ENCODE results near the gene PCBP3.

The PCBP3 gene

DNA sequence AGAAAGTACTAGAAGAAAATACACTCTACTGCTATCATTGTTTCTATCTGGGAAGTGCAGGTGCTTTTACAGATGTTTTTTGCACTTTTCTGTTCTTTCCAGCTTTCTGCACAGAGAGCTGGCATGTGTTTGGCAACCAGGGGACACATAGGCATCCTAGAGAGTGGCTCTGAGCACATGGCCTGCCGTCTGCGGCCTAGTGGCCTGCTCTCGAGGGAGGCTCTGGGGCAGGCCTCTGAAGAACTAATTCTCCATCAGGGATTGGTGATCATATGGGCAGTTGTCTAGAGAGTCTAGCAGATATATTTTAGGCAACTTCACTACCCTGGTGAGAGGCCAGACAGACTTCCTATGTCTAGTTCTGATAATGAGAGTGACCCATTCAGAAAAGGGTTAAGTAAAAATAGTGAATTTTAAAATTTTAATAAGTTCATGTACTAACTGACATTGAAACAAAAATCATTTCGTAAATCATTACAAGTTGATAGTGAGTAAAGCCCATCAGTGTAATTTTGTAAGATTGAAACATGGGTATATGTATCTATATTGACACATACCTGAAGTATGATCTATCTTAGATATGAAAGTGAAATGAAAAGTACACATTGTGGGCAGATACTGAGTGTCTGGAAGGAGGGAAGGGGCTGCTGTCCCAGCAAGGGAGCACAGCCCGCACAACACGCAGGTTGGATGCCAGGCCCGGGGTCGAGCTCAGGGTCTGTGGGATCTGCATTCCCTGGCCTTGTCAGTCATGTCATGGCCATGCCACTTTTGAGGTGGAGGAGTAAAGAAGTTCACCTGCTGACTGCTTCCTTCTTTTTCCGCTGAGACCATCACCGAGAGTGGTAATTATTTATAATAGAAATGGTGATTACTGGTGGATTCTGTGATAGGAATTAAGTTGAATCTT is 79.8 kb downstream of the PCBP3 start:
- no peak for DNase-seq (ENCODE audit: low read depth in 4 of 4, low spot score in 1 of 4)

DNA sequence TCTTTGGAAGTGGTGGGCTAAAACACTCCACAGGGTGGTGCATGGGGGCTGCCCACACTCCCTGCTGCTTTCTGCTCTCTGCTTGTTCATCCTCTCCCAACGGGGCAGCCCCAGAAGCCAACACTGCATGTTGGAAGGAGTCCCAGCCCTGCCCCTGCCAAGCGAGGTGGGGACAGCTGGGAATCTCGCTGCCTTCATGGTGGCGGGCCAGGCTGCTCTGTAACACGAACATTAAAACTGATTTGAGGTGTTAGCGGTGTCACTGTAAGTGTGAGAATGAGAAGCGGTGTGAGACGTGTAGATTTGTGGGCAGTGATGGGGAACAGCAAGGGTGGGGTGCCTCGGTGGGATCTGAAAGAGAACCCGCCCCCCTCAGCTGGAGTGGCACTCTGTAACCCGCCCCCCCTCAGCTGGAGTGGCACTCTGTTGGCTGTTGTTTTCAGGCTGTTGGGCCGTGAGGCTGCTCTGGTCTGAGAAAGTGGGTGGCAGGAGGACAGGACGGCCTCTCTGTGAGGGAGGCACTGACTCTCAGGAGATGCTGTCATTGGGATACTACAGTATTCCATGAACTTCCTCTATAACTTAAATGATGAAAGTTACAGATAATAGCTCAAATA is 80.9 kb downstream of the PCBP3 start:
- DNase-seq (ENCODE audit: low read depth in 4 of 4, low spot score in 1 of 4): no peak

DNA sequence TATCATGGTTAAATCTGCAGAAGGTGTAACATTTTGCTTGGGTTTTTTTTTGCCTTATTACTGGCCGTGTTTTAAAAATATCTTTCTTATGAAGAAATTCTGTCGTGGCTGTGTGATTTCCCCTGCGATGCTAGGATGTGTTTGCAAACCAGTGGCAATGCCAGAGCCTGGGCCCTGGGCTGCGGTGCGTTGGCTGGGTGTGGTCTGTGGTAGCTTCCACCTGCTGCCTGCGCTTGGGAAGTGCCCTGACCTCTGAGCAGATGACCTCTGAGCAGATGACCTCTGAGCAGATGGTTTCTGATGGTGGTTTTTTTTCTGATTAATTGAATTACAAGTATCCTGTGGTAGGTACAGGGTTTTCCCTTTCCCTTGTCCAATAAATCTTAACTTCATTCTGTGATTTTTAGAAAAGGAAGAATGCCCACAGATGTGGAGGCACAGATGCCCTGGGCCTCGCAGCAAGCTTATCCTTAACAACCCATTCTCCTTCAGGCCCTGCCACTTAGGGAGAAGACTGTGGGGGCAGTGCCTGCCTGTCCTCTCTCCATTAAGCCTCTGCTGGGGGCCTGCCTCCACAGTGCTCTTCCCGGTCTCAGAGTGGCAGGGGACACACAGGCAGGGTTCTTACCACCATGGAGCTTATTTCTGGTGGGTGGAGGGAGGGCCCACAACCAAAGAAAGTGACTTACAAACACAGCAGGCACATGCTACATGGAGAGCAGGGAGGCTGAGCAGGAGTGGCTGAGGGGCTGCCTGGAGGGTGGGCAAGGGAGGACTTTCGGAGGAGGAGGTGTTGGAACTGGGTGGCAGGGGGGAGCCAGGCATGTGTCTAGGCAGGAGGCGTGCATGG is 81.7 kb downstream of the PCBP3 start:
- DNase-seq (ENCODE audit: low read depth in 4 of 4, low spot score in 1 of 4): no peak

DNA sequence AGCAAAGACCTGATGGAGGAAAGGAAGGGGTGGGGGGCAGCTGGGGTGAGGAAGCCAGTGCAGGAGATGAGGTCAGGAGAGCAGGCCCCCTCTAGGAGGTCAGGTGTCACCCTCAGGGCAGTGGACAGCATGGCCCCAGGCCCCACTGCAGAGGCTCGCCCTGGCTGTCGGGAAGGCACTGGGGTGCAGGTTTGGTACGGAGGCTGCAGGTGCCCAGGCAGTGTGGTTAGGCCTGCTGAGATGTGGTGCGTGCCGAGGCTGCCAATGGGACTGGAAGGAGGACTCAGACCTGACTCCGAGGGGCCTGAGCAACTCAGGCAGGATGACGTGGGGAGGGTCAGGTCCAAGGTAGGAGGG is 82.3 kb downstream of the PCBP3 start:
- no peak for DNase-seq (ENCODE audit: low read depth in 4 of 4, low spot score in 1 of 4)

DNA sequence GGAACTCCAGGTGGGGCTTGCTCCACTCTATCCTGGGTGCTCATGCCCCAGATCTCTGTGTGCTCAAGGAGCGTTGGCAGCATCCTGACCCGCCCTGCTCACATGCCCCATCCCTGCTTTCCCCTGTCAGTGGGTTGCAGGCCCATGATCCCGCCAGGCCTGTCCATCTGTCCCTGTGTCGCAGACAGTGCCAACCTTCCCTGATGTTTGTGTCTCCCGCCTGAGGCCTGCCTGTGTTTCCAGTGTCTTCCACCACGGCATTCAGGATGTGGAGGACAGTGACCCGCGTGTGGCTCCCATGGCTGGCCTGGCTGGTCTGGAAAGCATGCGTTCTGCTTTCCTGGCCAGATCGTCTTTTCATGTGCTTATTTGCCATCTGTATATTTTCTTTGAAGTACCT is 82.9 kb downstream of the PCBP3 start:
- DNase-seq (ENCODE audit: low read depth in 4 of 4, low spot score in 1 of 4): no peak

DNA sequence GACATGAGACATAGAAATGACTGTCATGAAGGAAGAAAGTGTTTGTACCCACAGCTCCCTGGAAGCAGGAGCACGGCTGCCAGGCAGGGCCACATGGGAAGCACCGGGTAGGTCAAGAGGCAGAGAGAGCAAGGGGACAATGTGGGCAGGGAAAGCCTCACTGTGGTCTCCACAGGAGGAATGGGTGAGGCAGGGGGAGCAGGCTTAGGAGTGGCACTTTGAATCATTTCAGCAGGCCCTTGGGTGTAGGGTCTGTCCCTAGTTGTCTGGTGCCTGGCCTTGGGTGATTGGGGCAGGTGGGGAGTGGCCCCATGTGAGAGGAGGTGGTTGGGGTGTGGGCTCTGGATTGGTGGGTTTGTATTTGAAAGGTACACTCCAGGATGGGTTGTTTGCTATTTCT is 83.9 kb downstream of the PCBP3 start:
- no peak for DNase-seq (ENCODE audit: low read depth in 4 of 4, low spot score in 1 of 4)

DNA sequence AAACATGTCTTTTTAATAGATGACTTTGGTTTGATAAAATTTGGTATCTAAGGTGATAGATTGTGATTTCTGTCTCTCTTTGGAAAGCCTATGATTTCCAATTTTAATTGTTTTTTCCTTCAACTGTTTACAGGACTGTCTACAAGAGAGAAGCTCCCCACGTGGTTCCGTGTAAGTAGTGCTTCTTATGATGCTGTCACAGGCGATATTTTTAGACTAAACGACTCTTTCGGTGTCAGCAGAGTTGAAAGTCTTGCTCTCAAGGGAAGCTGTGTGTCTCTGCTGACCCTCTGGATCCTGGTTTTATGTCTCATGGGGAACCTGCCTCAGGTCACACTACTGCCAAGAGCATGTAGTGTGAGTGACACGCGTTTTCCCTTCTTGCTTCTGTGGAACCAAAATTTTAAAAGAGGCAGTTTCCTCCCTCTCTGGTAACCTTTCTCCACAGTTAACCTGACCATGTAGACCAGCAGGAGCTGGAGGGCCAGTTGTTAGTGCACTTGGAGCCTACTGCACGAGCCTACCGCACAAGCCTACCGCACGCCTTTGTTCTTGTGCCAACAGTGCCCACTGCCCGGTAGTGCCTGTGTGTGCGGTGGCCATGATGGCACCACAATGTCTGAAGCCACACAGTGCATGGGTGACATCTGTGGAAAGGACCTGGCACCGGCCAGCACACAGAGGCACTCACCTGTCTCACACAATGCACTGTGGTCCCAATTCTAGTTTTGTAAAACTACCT is 91.9 kb downstream of the PCBP3 start:
- no peak for DNase-seq (ENCODE audit: low read depth in 4 of 4, low spot score in 1 of 4)

DNA sequence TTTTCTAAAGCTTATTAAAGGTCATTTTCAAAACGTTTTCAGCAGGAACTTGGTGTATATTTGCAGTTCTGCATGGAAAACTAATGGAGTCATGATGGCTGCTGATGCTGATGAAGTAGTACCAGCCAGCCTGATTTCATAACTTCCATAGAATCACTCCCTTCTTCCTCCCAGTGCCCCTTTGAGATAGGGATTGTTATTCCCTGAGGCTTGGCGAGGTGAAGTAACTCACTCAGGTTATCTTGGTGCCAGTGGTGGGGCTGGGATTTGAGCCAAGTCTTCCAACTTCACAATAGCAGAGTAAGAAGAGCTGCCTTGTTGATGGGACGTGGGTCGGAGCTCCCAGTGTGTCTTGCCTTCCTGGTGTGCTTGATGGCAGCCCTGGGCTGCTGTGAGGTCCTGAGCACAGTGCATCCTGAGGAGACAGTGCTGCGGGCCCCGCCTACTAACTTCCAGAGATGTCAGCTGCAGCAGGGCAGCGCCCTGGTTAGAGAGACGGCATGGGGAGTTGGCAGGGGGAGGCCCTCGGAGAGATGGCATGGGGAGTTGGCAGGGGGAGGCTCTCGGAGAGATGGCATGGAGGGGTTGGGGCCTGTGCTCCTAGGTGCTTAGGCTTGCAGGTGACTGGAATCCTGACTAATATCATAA is 92.6 kb downstream of the PCBP3 start:
- no peak for DNase-seq (ENCODE audit: low read depth in 4 of 4, low spot score in 1 of 4)

DNA sequence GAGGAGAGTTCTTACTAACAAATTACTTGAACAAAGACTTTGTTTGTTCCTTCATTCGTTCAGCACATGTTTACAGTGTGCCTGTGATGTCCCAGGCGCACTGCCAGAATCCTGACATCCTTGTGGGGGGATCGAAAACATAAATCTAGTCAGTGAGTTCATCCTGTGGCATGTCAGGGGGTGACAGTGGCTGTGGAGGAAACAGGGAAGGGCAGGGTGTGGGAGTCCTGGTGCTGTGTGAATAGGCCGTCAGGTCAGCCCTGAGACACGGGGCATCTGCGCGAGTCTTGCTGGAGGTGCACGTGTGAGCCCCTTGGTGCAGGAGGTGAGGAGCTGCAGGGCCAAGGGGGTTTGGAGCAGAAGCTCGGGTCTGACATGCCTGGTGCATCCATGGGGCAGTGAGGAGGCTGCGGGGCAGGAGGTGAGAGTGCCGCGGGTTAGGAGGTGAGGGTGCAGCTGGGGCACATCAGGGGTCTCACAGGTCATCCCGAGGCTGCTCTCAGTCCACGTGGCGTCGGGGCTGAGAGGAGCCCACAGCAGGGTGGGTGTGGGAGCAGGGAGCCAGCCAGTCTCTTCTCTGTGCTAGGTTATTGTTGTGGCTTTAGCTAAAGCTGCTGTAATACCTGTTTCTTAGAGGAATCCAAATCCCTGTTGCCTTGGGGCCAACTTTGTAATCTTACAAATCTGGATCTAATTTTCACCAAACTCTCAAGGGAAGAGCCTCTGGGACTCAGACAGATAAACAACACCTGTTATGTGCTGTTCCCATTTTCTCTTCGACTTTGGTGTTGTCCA is 93.4 kb downstream of the PCBP3 start:
- no peak for DNase-seq (ENCODE audit: low read depth in 4 of 4, low spot score in 1 of 4)

DNA sequence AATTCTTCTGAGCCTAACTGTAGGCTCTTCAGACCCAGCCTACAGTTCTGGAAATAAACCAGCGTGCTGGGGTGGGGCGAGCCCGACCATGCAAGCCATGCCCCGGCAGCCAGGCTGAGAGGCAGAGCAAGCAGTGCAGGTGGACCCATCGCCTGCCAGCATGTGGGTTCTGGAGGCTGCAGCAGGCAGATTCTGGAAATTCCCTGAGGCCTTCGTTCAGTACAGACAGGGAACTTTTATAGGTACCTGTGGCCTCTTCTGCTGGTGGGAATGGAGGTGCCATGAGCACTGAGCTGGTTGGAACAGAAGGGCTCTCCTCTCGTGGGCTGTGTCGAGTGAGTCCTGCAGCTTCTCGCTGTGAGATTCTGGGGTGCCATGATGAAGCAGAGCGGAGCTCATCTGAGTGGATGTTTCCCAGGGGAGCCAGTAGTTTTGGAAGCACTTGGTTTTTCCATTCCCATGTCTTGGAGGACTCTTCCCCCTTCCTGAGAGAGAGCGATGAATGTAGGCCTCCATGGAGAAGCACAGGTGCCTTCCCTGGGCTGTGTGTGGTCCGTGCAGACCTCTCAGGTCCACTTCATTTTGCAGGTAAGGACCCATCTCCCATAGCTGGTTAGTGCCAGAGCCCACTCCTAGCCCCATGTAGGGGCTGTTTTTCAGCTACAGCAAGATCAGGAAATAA is 94.1 kb downstream of the PCBP3 start:
- no peak for DNase-seq (ENCODE audit: low read depth in 4 of 4, low spot score in 1 of 4)

DNA sequence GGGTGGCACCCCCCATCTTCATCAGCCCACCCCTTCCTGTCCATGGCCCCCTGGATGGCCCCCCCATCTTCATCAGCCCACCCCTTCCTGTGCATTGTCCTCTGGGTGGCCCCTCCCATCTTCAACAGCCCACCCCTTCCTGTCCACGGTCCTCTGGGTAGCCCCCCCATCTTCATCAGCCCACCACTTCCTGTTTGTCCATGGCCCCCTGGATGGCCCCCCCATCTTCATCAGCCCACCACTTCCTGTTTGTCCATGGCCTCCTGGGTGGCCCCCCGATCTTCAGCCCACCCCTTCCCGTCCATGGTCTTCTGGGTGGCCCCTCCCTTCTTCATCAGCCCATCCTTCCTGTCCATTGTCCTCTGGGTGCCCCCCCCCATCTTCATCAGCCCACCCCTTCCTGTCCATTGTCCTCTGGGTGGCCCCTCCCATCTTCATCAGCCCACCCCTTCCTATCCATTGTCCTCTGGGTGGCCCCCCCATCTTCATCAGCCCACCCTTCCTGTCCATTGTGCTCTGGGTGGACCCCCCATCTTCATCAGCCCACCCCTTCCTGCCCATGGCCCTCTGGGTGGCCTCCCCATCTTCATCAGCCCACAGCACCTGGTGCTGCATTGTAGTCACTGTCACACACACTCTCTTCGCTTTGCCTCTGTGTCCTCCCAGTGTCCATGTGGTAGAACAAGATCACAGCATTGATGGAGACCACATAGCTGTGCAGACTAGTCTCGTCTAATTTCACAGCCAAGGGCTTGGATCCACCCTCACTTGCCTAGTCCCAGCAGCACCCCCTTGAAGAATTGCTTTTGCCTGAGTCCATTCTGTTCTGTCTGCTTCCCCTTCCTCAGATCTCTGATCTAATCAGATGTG is 95.9 kb downstream of the PCBP3 start:
- no peak for DNase-seq (ENCODE audit: low read depth in 4 of 4, low spot score in 1 of 4)

DNA sequence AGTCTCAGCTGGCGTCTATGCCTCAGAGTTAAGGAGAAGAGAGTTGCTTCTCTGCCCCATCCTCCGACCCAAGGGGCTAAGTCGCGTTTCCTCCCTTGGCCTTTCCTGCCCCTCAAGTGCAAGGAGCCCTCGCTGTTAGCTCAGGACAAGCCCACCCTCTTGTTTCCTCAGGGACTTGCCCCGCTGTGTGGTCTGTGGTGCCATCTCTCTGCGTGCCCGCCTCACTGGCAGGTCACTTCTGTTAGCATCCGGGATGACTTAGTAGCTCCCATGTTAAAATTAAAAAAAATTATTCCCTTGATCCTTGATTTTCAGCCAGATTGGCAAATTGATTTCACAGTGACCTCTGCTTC is 96.5 kb downstream of the PCBP3 start:
- no peak for DNase-seq (ENCODE audit: low read depth in 4 of 4, low spot score in 1 of 4)

DNA sequence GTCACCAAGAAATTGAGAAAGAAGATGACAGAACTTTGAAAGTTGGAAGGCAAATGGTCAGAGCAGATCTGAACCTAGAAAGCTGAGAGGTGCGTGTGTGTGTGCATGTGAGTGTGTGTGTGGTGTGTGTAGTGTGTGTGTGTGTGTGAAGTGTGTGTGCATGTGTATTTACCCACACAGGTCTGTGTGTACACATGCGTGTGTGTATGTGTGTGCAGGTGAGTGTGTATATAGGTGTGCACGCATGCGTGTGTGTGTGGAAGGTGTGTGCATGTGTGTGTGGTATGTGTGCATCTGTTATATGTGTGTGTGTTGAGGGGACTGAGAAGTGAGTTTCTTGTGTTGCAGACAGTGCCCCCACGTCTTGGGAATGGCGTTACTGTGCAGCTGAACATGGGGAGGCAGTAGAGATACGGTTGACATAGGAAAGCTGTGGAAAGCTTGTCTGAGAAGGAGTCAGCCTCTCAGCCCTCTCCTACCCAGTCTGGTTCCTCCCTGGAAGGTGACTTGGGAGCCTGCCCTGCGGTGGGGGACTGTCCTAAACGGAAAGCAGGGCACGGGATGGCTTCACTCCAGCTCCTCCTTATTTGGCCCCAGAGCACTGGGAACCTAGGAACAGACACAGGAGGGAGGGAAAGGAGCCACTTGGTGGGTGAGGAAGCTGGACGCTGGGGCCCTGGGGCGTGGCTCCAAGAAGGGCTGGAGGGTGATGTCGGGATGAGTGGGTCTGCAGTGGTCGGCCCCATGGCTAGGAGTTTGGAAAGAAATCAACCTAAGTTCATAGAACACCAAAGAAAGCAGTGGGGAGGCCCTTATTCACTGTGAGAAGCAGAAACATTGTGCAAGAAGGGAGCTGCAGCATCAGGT is 97.2 kb downstream of the PCBP3 start:
- no peak for DNase-seq (ENCODE audit: low read depth in 4 of 4, low spot score in 1 of 4)

DNA sequence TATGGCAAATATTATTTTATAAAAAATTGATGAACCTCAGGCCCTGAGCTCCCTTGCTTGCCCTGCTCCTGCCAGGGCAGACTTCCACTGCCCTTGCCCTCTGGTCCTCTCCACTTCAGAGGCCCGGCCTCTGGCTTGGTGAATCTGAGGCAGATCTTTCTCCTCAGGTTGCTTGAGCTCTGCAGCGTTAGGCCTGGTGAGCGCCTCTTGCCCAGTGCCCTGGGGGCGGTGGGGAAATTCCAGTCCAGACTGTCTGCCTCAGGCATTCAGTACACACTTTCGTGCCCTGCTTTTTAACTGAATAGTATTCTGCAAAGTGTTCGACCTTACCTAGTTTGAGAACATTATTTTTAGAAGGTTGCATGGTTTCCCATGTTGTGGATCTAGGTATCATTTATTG is 98.2 kb downstream of the PCBP3 start:
- DNase-seq (ENCODE audit: low read depth in 4 of 4, low spot score in 1 of 4): no peak

DNA sequence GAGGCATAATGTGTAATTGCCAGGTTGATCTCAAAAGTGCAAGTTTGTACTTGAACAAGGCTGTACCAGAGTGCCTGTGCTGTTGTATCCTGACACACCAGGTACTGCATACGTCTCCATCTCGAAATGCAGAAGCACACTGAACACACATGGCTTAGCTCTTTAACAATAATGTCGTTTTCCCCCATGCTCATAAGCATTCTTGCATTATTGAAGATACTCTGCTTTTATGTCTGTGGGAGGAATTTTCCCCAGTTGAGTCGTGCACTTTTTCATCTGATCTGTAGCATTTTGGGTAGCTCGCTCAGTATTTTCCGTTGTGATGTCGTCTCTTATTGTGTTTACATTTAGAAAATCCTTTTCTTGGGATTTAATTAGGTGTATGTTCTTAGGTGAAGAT is 98.7 kb downstream of the PCBP3 start:
- no peak for DNase-seq (ENCODE audit: low read depth in 4 of 4, low spot score in 1 of 4)

DNA sequence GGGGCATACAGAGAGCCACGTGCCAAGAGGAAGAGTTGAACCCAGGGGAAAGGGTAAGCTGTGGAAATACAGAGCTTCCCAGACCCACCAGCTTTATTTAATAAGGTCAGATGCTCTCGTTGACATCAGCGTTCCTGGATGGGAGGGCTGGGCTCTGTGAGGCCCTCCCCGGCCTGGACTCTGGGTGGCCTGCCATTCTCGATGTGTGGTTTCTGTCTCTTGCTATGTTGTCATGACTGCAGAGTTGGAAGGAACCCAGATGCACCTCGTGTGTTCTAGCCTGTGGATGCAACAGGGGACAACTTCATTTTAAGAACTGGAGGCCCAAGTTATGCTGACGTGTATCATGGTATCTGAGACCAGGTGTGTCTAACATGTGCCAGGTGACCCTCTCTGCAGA is 101.7 kb downstream of the PCBP3 start:
- no peak for DNase-seq (ENCODE audit: low read depth in 4 of 4, low spot score in 1 of 4)

DNA sequence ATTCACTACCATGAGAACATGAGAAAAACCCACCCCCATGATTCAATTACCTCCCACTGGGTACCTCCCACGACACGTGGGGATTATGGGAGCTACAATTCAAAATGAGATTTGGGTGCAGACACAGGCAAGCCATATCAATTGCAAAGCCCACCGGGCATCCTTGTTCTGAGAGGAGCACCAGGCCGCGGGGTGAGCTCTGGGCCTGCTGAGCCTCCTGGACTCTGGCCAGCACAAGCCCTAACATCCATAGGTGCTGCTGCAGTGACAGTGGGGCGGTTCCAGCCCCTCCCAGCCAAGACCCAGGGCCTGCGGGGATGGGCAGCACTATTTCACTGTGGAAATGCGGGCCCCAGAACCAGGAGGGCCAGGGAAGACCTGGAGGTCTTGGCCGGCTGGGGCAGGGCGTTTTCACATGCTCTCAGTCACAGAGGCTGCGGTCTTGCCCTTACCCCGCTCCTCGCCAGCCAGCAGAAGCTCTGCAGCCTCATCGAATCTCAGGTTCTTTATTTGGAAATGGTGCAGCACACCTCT is 103.8 kb downstream of the PCBP3 start:
- DNase-seq (ENCODE audit: low read depth in 4 of 4, low spot score in 1 of 4): no peak
